NCI-H2196 (cell line): Measurements from ENCODE around the gene FAH.

Experiments used
- DNase-seq: peaks from one replicate; lab custom pipeline; 2025; ENCODE audit not compliant: unreplicated experiment; lab: John Stamatoyannopoulos, UW

Gene FAH

DNA sequence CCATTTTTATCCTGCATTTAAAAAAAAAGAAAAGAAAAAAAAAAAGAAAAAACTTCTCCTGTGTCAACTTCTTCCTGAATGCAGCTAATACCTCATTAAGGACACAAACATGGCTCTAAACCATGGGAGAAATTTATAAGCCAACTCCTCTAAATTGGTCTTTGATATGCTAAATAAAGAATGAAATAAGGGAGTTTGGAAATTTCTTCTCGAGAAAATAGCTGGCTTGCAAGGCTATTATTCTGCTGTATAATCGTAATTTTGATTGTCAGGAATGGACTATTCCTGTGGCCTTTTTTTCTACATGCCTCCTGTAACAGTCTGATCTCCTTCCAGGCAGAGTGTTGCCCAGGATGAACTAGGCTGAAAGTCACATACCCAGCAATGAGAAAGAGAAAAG lies 78.6 kb downstream of the FAH start:
- no peak for DNase-seq

DNA sequence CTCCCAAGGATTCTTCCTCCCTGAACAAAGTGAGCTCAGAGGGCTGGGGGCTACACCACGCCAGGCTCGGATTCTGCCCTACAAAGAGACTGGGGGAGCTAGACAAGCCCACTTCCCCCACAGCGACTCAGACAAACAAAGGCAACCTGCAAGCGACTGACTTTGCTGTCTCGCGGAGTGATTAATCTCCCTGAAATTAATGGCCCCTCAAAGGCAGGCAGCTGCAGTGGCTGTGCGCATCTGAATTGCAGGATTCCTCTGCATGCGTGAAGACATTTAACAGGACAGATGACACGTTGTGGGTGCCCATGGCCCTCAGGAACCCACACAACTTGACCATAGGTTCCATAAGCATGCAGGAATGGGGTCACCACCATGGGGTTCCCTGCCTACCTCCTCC lies 80.8 kb downstream of the FAH start:
- DNase-seq, result no peak

GRCh38 chr15:80234883-80235282 lies 82.1 kb downstream of the FAH start:
- DNase-seq, result no peak
